HK-2 (cell line): ENCODE results near the gene LEPR.
"Not testable (repeated sequence)": the region's sequence is repeated elsewhere in the genome, so short reads cannot be mapped to it uniquely, and the experiment has no call there.

ENCODE experiments used
- DNase-seq: peaks from one replicate; pipeline ENCODE4 v3.0.0-alpha.2; 2018; ENCODE audit not compliant: unreplicated experiment

LEPR gene

GRCh38 chr1:65435987-65436386, 15.5 kb downstream of the LEPR start:
- DNase-seq = no peak

- no peak for DNase-seq
These were observed 17.1 kb downstream of the LEPR start for GRCh38 chr1:65437616-65438015.

GRCh38 chr1:65440322-65440900, 19.9 kb downstream of the LEPR start:
- DNase-seq = no peak

- no peak for DNase-seq
These were observed 20.4 kb downstream of the LEPR start for GRCh38 chr1:65440915-65441314.

- DNase-seq = no peak
These were observed 21.0 kb downstream of the LEPR start for GRCh38 chr1:65441464-65441863.

GRCh38 chr1:65442442-65442841, 22.0 kb downstream of the LEPR start:
- DNase-seq = no peak

- DNase-seq = no peak
These were observed 23.2 kb downstream of the LEPR start for GRCh38 chr1:65443647-65444046.

- no peak for DNase-seq
These were observed 23.7 kb downstream of the LEPR start for GRCh38 chr1:65444128-65444640.

- no peak for DNase-seq
These were observed 25.4 kb downstream of the LEPR start for GRCh38 chr1:65445837-65446236.

GRCh38 chr1:65449214-65449823, 28.9 kb downstream of the LEPR start:
- DNase-seq = no peak

GRCh38 chr1:65455678-65456077, 35.2 kb downstream of the LEPR start:
- not testable (repeated sequence) for DNase-seq

- DNase-seq = no peak
These were observed 36.0 kb downstream of the LEPR start for GRCh38 chr1:65456481-65456880.

GRCh38 chr1:65457868-65458267, 37.4 kb downstream of the LEPR start:
- DNase-seq = no peak

GRCh38 chr1:65458730-65459396, 38.4 kb downstream of the LEPR start:
- DNase-seq = no peak

GRCh38 chr1:65459397-65459768, 38.9 kb downstream of the LEPR start:
- DNase-seq = no peak

- DNase-seq = not testable (repeated sequence)
These were observed 45.4 kb downstream of the LEPR start for GRCh38 chr1:65465837-65466236.

- no peak for DNase-seq
These were observed 47.1 kb downstream of the LEPR start for GRCh38 chr1:65467536-65467935.

GRCh38 chr1:65469126-65469888, 48.8 kb downstream of the LEPR start:
- no peak for DNase-seq

- DNase-seq = no peak
These were observed 49.4 kb downstream of the LEPR start for GRCh38 chr1:65469889-65470340.
